H1 (cell line): ENCODE measurements around the gene ZFAND5. TPM values are rescaled to one million over a fixed set of nuclear protein-coding genes. Genes with fewer than 3 reads are reported as not detected.

Experiments
- CTCF ChIA-PET: fragments of 300-600 bp; sonication (Branson Sonifier 250); formaldehyde crosslinking; loops from one replicate; lab custom pipeline; 2021; ENCODE audit not compliant: partially characterized antibody; lab: Charles Lee
- POLR2A ChIA-PET: fragments of 300-600 bp; sonication (Branson Sonifier 250); formaldehyde crosslinking; loops from one replicate; lab custom pipeline; 2021; ENCODE audit warnings: inconsistent platforms; ENCODE audit not compliant: partially characterized antibody; lab: Charles Lee
- DNase-seq, 2 experiments: peaks; one replicate each; pipeline versions ENCODE4 v3.0.0 to v3.0.0-alpha.2; 2010 to 2022; ENCODE audit warnings: low spot score in 2 of 2, low read depth in 1 of 2, mixed read lengths in 1 of 2
- FAIRE-seq: peaks from 2 replicates; lab custom pipeline; 2011; peaks lifted over from hg19 to GRCh38; lab: Jason Lieb, UNC
- H2AFZ ChIP-seq: 2 replicates; pipeline ENCODE4 v1.8.1; 2012; ENCODE audit warnings: low read length, inconsistent platforms
- H2AK5ac ChIP-seq: 2 replicates; pipeline ENCODE4 v1.6.1; 2013; ENCODE audit warnings: low read depth, low read length
- H2BK120ac ChIP-seq: replicated peaks from 2 replicates; pipeline ENCODE3; 2013; ENCODE audit warnings: low read depth, low read length, inconsistent platforms
- H2BK12ac ChIP-seq: 2 replicates; pipeline ENCODE4 v1.6.1; 2013; ENCODE audit warnings: low read depth, low read length
- H2BK15ac ChIP-seq: 2 replicates; pipeline ENCODE4 v1.6.1; 2013; ENCODE audit warnings: low read length
- H2BK20ac ChIP-seq: 2 replicates; pipeline ENCODE4 v1.6.1; 2013; ENCODE audit warnings: low read length
- H2BK5ac ChIP-seq: 2 replicates; pipeline ENCODE4 v1.6.1; 2013; ENCODE audit warnings: low read depth, low read length
- H3K14ac ChIP-seq: 2 replicates; pipeline ENCODE4 v1.6.1; 2013; ENCODE audit warnings: inconsistent platforms; ENCODE audit not compliant: insufficient read length
- H3K18ac ChIP-seq: 2 replicates; pipeline ENCODE4 v1.6.1; 2013; ENCODE audit warnings: low read length; ENCODE audit errors: extremely low read depth
- H3K23ac ChIP-seq: 2 replicates; pipeline ENCODE4 v1.6.1; 2013; ENCODE audit warnings: inconsistent platforms; ENCODE audit not compliant: insufficient read length
- H3K23me2 ChIP-seq: 2 replicates; pipeline ENCODE4 v1.6.1; 2013; ENCODE audit warnings: low read depth, low read length
- H3K27ac ChIP-seq: 2 replicates; pipeline ENCODE4 v1.6.1; 2011; ENCODE audit warnings: low read depth, low read length, inconsistent platforms
- H3K27me3 ChIP-seq, 4 experiments: replicated peaks in 1 of 4; 1 replicate in 1 of 4; 2 replicates in 3 of 4; pipeline versions ENCODE4 v1.6.1 to v1.8.1; 2011 to 2013; ENCODE audit warnings: low read length in 3 of 4, mild to moderate bottlenecking in 3 of 4, inconsistent platforms in 2 of 4, mixed read lengths in 2 of 4, moderate library complexity in 1 of 4; ENCODE audit not compliant: control insufficient read depth in 3 of 4, insufficient read depth in 3 of 4; ENCODE audit errors: extremely low read depth in 1 of 4
- H3K36me3 ChIP-seq, 4 experiments: 2 replicates each; pipeline versions ENCODE4 v1.6.1 to v1.8.1; 2011 to 2013; ENCODE audit warnings: mild to moderate bottlenecking in 4 of 4, low read length in 3 of 4, moderate library complexity in 2 of 4, control low read depth in 1 of 4, inconsistent platforms in 1 of 4; ENCODE audit not compliant: insufficient read depth in 4 of 4, control insufficient read depth in 2 of 4
- H3K4ac ChIP-seq: replicated peaks from 2 replicates; pipeline ENCODE3; 2013; ENCODE audit warnings: low read length, low read depth, mixed read lengths, inconsistent platforms; ENCODE audit not compliant: insufficient read length
- H3K4me1 ChIP-seq, 4 experiments: replicated peaks in 1 of 4; 1 replicate in 1 of 4; 2 replicates in 3 of 4; pipeline versions ENCODE4 v1.6.1 to v1.8.1; 2011 to 2013; ENCODE audit warnings: low read length in 3 of 4, inconsistent platforms in 2 of 4, mixed read lengths in 1 of 4; ENCODE audit not compliant: insufficient read depth in 4 of 4, control insufficient read depth in 3 of 4
- H3K4me2 ChIP-seq, 2 experiments: 2 replicates each; pipeline versions ENCODE4 v1.6.1 to v1.8.1; 2011 to 2013; ENCODE audit warnings: low read depth in 2 of 2, low read length in 2 of 2, control low read depth in 1 of 2, inconsistent platforms in 1 of 2, mild to moderate bottlenecking in 1 of 2; ENCODE audit not compliant: insufficient read depth in 1 of 2
- H3K4me3 ChIP-seq, 4 experiments: fragments of 200-600, 300-600 bp in 1 of 4; sonication (generic), shearing (Covaris generic), sonication (Bioruptor Twin) in 1 of 4; 2 replicates each; pipeline versions ENCODE4 v1.5.1 to v1.8.1; 2011 to 2016; ENCODE audit warnings: low read length in 4 of 4, low read depth in 3 of 4, control low read depth in 2 of 4, inconsistent platforms in 2 of 4, mild to moderate bottlenecking in 2 of 4, mixed read lengths in 1 of 4, moderate library complexity in 1 of 4; ENCODE audit not compliant: insufficient read depth in 2 of 4; ENCODE audit errors: extremely low read depth in 1 of 4
- H3K56ac ChIP-seq: replicated peaks from 2 replicates; pipeline ENCODE3; 2013; ENCODE audit warnings: low read depth, mild to moderate bottlenecking, mixed read lengths, low read length, inconsistent platforms; ENCODE audit not compliant: insufficient read length
- H3K79me1 ChIP-seq: 2 replicates; pipeline ENCODE4 v1.6.1; 2013; ENCODE audit warnings: low read depth, low read length, control low read depth
- H3K79me2 ChIP-seq, 2 experiments: 2 replicates each; pipeline versions ENCODE4 v1.6.1 to v1.8.1; 2012 to 2013; ENCODE audit warnings: low read length in 2 of 2, mild to moderate bottlenecking in 2 of 2, inconsistent platforms in 1 of 2; ENCODE audit not compliant: insufficient read depth in 2 of 2, control insufficient read depth in 1 of 2
- H3K9ac ChIP-seq, 4 experiments: replicated peaks in 1 of 4; 1 replicate in 1 of 4; 2 replicates in 3 of 4; pipeline versions ENCODE4 v1.6.1 to v1.8.1; 2011 to 2013; ENCODE audit warnings: low read depth in 3 of 4, low read length in 3 of 4, control low read depth in 2 of 4, mild to moderate bottlenecking in 2 of 4, moderate library complexity in 2 of 4, inconsistent platforms in 1 of 4; ENCODE audit errors: extremely low read depth in 1 of 4
- H3K9me3 ChIP-seq, 2 experiments: 2 replicates each; pipeline versions ENCODE4 v1.6.1 to v1.8.1; 2012 to 2013; ENCODE audit warnings: mild to moderate bottlenecking in 2 of 2, moderate library complexity in 2 of 2, control low read depth in 1 of 2, inconsistent platforms in 1 of 2, low read depth in 1 of 2, low read length in 1 of 2, mixed read lengths in 1 of 2; ENCODE audit not compliant: insufficient read depth in 2 of 2
- H4K20me1 ChIP-seq, 2 experiments: replicated peaks in 1 of 2; 2 replicates each; pipeline versions ENCODE3 to v1.8.1; 2011 to 2013; ENCODE audit warnings: inconsistent platforms in 2 of 2, low read length in 2 of 2, mild to moderate bottlenecking in 1 of 2; ENCODE audit not compliant: insufficient read depth in 2 of 2, control insufficient read depth in 1 of 2
- H4K5ac ChIP-seq: 2 replicates; pipeline ENCODE4 v1.6.1; 2013; ENCODE audit warnings: low read length, low read depth, mixed read lengths, inconsistent platforms; ENCODE audit not compliant: insufficient read length
- H4K8ac ChIP-seq: 2 replicates; pipeline ENCODE4 v1.8.0; 2013; ENCODE audit warnings: mild to moderate bottlenecking, moderate library complexity, low read length, inconsistent platforms; ENCODE audit not compliant: insufficient read depth; ENCODE audit errors: extremely low read depth
- H4K91ac ChIP-seq: replicated peaks from 2 replicates; pipeline ENCODE3; 2013; ENCODE audit warnings: low read length, mixed read lengths, inconsistent platforms; ENCODE audit not compliant: insufficient read length
- CTBP2 ChIP-seq: IDR thresholded peaks from 2 replicates; pipeline ENCODE4 v1.7.0; 2011; ENCODE audit warnings: borderline replicate concordance, mild to moderate bottlenecking, moderate library complexity, mixed read lengths, low read length; ENCODE audit not compliant: insufficient read depth, insufficient read length
- RNF2 ChIP-seq: fragments of 200-900, 300-1000 bp; sonication (generic); IDR thresholded peaks from 2 replicates; pipeline ENCODE4 v1.7.1; 2016; ENCODE audit warnings: borderline replicate concordance, low read depth, mild to moderate bottlenecking, antibody characterized with exemption, low read length; ENCODE audit not compliant: poor library complexity, severe bottlenecking; ENCODE audit errors: missing control alignments
- SP2 ChIP-seq: IDR thresholded peaks from 2 replicates; pipeline ENCODE4 v1.6.1; 2012; ENCODE audit warnings: mild to moderate bottlenecking, low read length, inconsistent platforms
- WGBS, 2 experiments: shearing (Covaris generic) in 1 of 2; methylation state at CpG; one replicate each; pipeline versions ENCODE4 v1.1.6 to v1.1.7; 2013 to 2015; ENCODE audit warnings: low lambda C conversion rate in 2 of 2, mixed read lengths in 2 of 2, inconsistent platforms in 1 of 2, low coverage in 1 of 2, missing lambda C conversion rate in 1 of 2; ENCODE audit not compliant: insufficient replicate concordance in 2 of 2, insufficient coverage in 1 of 2, insufficient read length in 1 of 2; ENCODE audit errors: extremely low coverage in 1 of 2, missing lambda C conversion rate in 1 of 2; 5-methylcytosine and 5-hydroxymethylcytosine counted together
- polyA plus RNA-seq, 7 experiments: library from polyadenylated mRNA; depleted of rRNA in 3 of 7; stranded (reverse) in 5 of 7; unstranded in 2 of 7; fragments of >200 nt in 5 of 7; fragments of 200-250 nt in 2 of 7; gene quantifications; 1 replicate in 5 of 7; 2 replicates in 1 of 7; 4 replicates in 1 of 7; pipeline versions ENCODE4 v1.2.1 to v1.2.3, GENCODE V29; 2011 to 2013; ENCODE audit warnings: missing spikeins in 2 of 7, mixed read lengths in 2 of 7
- total RNA-seq: library from RNA; stranded (reverse); fragmentation: NEBNext Ultra II Directional; extraction: Animal tissue kit (Norgen Biotek cat#: 25700); gene quantifications from 2 replicates; pipeline ENCODE4 v1.2.1, GENCODE V29; 2021

Gene ZFAND5
- total and polyA plus RNA-seq, 2 of the 8 experiments (the other 6 are each of a cell fraction or from before 2014, with no cell fraction given), result 76.7 to 225 TPM

- H3K4me2 ChIP-seq, result no peak overlapping the region
- H3K23ac ChIP-seq, result no peak overlapping the region
- FAIRE-seq, result no peak
- H2BK120ac ChIP-seq, result no peak overlapping the region
- H2AFZ ChIP-seq, result no peak overlapping the region
- H2BK15ac ChIP-seq, result no peak overlapping the region
- H4K20me1 ChIP-seq, result no peaks in the 10 kb centered on the region
- H3K4me1 ChIP-seq, result no peaks in the 10 kb centered on the region; a peak in 1 of 7 replicates
- peaks cover 0 to 3% of the 10 kb centered on the region in 2 experiments; a peak in 1 of 4 replicates for H3K9me3 ChIP-seq
- H3K4ac ChIP-seq, result no peak overlapping the region
- no peak overlapping the region for H2AK5ac ChIP-seq
- no peaks in the 10 kb centered on the region for H3K79me1 ChIP-seq
- no peak overlapping the region for H3K4me3 ChIP-seq
- H3K79me2 ChIP-seq, result no peaks in the 10 kb centered on the region
- H3K14ac ChIP-seq, result no peak overlapping the region
- H3K18ac ChIP-seq, result no peak overlapping the region
- no peak overlapping the region for H4K8ac ChIP-seq
- H3K23me2 ChIP-seq, result no peaks in the 10 kb centered on the region
- no peak overlapping the region for H3K27ac ChIP-seq
- no peak overlapping the region for H2BK20ac ChIP-seq
- no peak overlapping the region for H2BK5ac ChIP-seq
- no peak overlapping the region for H3K56ac ChIP-seq
- no peaks in the 10 kb centered on the region for H3K27me3 ChIP-seq
- no peak overlapping the region for H3K9ac ChIP-seq
- H4K91ac ChIP-seq, result no peak overlapping the region
- POLR2A ChIA-PET, result interaction anchor here (0.6 to 1.8 kb wide), 3 partner anchors 25 to 135 kb away, joined by 3 to 4 read pairs (median 4); partner anchors contain the start of gene ZFAND5
- H4K5ac ChIP-seq, result no peak overlapping the region
- TF ChIP-seq SP2 (no peak), CTBP2 (no peak), RNF2 (no peak)
- CTCF ChIA-PET, result interaction anchor here (0.7 kb wide), 1 partner anchor 17 kb away, joined by 3 read pairs; no protein-coding TSS in a partner anchor
- H3K36me3 ChIP-seq, result no peaks in the 10 kb centered on the region
- H2BK12ac ChIP-seq, result no peak overlapping the region
- 84% methylated on average over 2 of the region's 2 CpGs; no CpG with 5 or more reads in 1 of the 2 experiments for WGBS, 2 experiments
- no peak for DNase-seq
Observed at GRCh38 chr9:72390907-72391306, 25.9 kb upstream of the ZFAND5 start.
